NCI-H510A treated with DMSO at 0.1 percent for 48 hours (cell line): Measurements from ENCODE around the gene MRPL51.

Experiments
- DNase-seq: peaks from one replicate; lab custom pipeline; 2025; lab: John Stamatoyannopoulos, UW

The MRPL51 gene

GRCh38 chr12:6492838-6493496 lies at the start of gene MRPL51:
Gene MRPL51, minus strand, starts transcription at chr12:6493262. Its CDS starts 126 bp downstream, at chr12:6493136.
- DNase-seq = peak; percentile 84

- DNase-seq = no peak
These were observed 49.3 kb upstream of the MRPL51 start for GRCh38 chr12:6542209-6543009.

DNA sequence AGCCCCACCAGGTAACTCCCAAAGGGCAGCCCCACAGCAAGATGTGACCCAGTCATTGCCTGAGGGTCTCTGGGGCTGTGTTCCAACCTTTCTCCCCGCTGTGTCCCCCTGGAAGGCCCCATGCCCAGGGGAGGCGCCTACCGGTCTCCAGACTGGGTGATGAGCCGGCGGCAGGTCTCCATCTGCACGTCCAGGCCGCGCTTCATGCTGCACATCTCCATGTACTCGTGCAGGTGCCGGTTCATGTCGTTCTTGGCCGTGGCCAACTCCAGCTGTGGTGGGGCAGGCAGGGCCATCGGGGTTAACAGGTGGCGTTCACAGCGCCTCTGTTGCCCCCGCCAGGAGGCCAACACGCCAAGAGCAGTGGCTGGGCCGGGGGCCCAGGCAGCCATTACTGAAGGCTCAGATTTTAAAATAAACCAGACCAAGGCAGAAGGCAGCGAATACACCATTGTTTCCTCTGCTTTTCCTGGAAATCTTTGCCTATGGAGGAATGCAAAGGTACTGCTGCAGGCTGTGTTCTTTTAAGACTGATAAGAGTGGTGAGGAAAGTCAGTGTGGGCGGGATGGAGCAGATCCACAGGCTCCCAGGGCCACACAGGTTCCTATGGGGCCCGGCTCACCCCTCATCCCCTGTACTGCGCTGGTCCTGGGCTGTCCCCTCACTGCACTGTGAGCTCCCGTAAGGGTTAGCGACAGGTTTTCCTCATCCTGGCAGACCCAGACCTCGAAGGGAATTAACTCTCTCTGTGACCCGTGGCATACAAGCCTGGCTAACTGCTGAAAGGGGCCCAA lies 48.5 kb upstream of the MRPL51 start:
- no peak for DNase-seq

DNA sequence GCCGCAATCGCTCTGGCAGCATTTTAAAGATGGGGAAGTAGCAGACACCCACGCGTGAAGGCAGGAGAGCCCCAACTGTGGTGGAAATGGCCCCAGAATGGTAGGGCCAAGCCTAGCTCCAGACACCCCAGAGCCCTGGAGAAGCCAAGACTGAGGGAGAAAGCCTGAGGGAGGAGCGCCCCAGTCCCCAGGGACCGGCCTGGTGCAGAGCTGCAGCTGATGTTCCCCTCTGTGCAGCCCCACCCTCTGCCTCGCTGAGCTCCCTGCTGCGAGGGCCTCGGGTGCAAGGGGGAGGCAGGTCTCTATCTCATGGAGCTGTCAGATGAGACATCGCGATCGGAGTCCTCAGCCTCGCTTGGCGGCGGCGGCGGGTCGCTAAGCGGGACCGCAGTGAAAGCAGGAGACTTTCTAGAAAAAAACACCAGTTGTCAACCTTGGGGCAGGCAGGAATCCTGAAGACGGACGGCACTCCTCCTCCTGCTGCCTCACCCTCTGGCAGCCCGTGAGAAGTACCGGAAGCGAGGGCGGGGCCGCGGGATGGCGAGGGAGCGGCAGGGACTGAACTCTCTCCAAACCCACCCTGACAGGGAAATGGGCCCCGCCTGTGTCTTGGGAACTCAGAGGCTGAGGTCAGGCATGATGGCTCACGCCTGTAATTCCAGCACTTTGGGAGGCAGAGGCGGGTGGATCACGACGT lies 47.3 kb upstream of the MRPL51 start:
- peak; percentile 60 for DNase-seq

DNA sequence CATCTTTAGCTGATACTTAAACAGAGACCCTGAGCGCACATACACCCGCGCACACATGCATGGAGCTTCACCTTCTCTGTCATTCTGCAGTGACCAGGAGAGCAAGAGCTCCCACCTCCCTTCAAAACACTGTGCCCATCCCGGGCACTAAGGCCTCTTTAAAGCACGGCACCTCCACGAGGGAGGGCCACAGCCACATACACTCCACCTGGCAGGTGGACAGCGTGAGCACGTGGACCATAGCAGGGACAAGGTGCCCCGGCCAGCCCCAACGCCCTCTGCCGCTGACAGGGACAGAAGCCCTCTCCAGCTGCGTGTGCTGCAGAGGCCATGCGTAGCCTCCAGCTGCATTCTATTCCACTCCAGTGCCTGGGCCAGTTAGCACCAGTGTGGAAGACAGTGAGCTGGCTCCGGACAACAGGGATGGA lies 46.7 kb upstream of the MRPL51 start:
- DNase-seq = no peak

- DNase-seq = no peak
These were observed 46.2 kb upstream of the MRPL51 start for GRCh38 chr12:6539314-6539682.

DNA sequence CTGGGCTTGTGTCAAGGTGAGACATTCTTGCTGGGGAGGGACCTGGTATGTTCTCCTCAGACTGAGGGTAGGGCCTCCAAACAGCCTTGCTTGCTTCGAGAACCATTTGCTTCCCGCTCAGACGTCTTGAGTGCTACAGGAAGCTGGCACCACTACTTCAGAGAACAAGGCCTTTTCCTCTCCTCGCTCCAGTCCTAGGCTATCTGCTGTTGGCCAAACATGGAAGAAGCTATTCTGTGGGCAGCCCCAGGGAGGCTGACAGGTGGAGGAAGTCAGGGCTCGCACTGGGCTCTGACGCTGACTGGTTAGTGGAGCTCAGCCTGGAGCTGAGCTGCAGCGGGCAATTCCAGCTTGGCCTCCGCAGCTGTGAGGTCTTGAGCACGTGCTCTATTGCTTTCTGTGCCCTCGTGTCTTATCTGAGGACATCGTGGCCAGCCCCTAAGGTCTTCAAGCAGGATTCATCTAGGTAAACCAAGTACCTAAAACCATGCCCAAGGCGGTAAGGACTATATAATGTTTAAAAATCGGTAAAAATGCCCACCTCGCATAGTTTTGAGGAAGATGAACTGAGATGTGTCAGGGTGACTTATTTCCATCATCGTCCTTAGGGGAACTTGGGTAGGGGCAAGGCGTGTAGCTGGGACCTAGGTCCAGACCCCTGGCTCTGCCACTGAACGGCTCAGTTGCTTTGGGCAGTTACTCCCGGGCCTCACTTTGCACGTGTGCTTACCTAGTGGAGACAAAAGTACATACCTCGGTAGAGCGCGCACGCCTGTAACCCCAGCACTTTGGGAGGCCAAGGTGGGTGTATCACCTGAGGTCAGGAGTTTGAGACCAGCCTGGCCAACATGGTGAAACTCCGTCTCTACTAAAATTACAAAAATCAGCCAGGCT lies 45.6 kb upstream of the MRPL51 start:
- no peak for DNase-seq

DNA sequence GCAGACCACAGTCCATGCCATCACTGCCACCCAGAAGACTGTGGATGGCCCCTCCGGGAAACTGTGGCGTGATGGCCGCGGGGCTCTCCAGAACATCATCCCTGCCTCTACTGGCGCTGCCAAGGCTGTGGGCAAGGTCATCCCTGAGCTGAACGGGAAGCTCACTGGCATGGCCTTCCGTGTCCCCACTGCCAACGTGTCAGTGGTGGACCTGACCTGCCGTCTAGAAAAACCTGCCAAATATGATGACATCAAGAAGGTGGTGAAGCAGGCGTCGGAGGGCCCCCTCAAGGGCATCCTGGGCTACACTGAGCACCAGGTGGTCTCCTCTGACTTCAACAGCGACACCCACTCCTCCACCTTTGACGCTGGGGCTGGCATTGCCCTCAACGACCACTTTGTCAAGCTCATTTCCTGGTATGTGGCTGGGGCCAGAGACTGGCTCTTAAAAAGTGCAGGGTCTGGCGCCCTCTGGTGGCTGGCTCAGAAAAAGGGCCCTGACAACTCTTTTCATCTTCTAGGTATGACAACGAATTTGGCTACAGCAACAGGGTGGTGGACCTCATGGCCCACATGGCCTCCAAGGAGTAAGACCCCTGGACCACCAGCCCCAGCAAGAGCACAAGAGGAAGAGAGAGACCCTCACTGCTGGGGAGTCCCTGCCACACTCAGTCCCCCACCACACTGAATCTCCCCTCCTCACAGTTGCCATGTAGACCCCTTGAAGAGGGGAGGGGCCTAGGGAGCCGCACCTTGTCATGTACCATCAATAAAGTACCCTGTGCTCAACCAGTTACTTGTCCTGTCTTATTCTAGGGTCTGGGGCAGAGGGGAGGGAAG lies 44.7 kb upstream of the MRPL51 start:
- DNase-seq = peak; percentile 21

GRCh38 chr12:6536894-6537579 lies 44.0 kb upstream of the MRPL51 start:
- DNase-seq = no peak

- DNase-seq = no peak
These were observed 43.1 kb upstream of the MRPL51 start for GRCh38 chr12:6535960-6536847.

- DNase-seq = no peak
These were observed 42.6 kb upstream of the MRPL51 start for GRCh38 chr12:6535697-6535946.

DNA sequence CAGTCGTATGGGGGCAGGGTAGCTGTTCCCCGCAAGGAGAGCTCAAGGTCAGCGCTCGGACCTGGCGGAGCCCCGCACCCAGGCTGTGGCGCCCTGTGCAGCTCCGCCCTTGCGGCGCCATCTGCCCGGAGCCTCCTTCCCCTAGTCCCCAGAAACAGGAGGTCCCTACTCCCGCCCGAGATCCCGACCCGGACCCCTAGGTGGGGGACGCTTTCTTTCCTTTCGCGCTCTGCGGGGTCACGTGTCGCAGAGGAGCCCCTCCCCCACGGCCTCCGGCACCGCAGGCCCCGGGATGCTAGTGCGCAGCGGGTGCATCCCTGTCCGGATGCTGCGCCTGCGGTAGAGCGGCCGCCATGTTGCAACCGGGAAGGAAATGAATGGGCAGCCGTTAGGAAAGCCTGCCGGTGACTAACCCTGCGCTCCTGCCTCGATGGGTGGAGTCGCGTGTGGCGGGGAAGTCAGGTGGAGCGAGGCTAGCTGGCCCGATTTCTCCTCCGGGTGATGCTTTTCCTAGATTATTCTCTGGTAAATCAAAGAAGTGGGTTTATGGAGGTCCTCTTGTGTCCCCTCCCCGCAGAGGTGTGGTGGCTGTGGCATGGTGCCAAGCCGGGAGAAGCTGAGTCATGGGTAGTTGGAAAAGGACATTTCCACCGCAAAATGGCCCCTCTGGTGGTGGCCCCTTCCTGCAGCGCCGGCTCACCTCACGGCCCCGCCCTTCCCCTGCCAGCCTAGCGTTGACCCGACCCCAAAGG lies 42.1 kb upstream of the MRPL51 start:
- DNase-seq = no peak

- no peak for DNase-seq
These were observed 41.6 kb upstream of the MRPL51 start for GRCh38 chr12:6534695-6534944.

GRCh38 chr12:6533923-6534694 lies 41.0 kb upstream of the MRPL51 start, which contains the start of gene GAPDH:
Gene GAPDH, plus strand, starts transcription at chr12:6534517. Its CDS starts 316 bp downstream, at chr12:6534833.
- DNase-seq = peak; percentile 90

DNA sequence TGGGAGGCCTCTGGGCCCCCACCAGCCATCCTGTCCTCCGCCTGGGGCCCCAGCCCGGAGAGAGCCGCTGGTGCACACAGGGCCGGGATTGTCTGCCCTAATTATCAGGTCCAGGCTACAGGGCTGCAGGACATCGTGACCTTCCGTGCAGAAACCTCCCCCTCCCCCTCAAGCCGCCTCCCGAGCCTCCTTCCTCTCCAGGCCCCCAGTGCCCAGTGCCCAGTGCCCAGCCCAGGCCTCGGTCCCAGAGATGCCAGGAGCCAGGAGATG lies 40.5 kb upstream of the MRPL51 start:
- DNase-seq = no peak

DNA sequence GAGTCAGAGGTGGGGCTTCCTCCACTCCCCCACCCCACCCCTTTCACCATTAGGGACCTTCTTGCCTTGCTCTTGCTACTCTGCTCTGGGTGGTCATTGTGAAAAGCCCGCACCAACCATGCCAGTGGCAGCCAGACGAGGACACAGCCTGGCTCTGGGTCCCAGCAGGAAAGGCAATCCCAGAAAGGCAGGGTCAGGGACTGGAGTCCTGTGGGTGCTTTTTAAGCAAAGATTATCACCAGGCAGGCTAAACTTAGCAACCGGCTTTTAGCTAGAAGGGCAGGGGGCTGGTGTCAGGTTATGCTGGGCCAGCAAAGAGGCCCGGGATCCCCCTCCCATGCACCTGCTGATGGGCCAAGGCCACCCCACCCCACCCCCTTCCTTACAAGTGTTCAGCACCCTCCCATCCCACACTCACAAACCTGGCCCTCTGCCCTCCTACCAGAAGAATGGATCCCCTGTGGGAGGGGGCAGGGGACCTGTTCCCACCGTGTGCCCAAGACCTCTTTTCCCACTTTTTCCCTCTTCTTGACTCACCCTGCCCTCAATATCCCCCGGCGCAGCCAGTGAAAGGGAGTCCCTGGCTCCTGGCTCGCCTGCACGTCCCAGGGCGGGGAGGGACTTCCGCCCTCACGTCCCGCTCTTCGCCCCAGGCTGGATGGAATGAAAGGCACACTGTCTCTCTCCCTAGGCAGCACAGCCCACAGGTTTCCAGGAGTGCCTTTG lies 40.0 kb upstream of the MRPL51 start:
- peak; percentile 20 for DNase-seq
